IPS-NIHi11 (cell line): ENCODE measurements around the gene NFE2L1.
"Not testable (repeated sequence)": the region's sequence is repeated elsewhere in the genome, so short reads cannot be mapped to it uniquely, and the experiment has no call there.

ENCODE experiments used
- DNase-seq: peaks from one replicate; pipeline ENCODE4 v3.0.0; 2012; ENCODE audit warnings: mixed read lengths, low spot score

Gene NFE2L1

GRCh38 chr17:48023400-48024148 is 24.6 kb upstream of the NFE2L1 start:
- DNase-seq, result peak; percentile 85

- no peak for DNase-seq
Measured at GRCh38 chr17:48024149-48025039, 23.8 kb upstream of the NFE2L1 start.

DNA sequence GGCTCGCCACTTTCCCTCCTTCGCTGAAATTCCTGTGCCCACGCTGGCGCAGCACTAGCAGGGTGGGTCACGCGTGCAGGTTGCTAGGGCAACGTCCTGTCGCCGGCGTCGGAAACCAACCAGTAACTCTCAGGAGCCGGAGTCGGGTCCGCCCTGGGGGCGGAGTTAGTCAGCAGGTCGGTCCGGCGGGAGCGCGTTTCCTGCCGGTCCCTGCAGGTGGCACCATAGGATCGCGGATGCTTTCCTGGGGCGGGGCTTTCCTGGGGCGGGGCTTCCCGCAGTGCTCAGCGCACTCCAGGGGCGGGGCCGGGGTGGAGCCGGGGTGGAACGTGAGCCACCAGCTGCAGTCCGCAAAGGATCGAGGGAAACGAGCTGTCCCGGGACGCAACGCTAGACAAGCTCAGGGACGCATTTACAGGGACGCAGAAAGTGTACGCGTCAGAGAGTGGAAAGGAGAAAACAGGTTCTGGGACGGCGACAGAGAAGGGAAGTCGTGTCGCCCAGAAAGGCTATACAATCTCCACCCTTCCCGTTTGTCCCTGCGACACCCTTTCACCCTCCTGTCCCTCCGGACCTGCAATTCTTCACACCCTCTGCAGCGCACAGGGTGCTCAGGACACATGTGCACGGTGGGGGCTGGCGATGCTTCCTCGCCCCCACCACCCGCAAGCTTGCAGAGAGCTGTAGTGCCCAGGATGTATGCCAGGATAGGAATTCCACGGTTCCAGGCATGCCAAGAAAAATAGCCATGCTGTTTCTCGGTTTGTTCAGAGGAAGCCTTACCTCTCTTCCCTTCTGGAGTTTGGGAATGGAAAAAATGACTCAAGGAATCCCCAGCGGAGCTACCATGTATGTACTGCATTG is 22.9 kb upstream of the NFE2L1 start:
- DNase-seq, result peak; percentile 90

- DNase-seq, result no peak
Measured at GRCh38 chr17:48025904-48026501, 22.2 kb upstream of the NFE2L1 start.

DNA sequence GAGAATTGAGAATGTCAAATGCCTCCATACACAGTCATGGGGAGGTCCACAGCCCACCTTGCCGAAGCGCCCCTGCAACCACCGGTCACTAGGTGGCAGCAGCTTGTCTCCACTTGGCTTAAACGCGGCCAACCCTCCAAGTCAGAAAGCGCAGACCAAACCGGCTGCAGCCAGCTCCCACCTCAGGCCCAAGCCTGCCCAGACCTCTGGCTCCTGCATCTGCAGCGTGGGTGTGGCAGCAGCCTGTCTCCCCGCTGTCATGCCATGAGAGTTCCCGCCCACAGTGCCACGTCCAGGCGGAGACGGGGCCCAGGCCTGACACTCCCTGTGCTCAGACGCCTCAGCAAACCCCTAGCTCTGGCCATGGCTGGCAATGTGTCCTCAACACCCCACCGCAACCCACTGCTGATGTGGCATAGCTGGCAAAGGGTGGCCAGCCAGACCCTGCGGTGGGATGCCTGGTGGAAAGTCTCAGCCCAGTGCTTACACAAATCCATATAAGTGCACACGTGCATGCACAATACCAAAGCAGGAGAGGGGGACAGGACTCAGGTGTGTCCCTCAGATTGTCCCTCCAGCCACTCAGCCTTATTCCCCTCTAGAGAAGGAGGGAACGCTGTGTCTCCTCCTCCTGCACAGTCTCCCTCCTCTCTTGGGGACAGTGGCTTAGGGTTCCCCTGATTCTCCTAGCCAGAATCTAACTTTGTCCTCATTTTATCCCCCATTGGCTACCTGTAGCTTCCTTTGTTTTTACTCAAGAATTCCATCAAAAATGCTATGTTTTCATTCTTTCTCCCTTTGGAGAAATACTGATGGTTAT is 21.4 kb upstream of the NFE2L1 start:
- peak; percentile 86 for DNase-seq

DNA sequence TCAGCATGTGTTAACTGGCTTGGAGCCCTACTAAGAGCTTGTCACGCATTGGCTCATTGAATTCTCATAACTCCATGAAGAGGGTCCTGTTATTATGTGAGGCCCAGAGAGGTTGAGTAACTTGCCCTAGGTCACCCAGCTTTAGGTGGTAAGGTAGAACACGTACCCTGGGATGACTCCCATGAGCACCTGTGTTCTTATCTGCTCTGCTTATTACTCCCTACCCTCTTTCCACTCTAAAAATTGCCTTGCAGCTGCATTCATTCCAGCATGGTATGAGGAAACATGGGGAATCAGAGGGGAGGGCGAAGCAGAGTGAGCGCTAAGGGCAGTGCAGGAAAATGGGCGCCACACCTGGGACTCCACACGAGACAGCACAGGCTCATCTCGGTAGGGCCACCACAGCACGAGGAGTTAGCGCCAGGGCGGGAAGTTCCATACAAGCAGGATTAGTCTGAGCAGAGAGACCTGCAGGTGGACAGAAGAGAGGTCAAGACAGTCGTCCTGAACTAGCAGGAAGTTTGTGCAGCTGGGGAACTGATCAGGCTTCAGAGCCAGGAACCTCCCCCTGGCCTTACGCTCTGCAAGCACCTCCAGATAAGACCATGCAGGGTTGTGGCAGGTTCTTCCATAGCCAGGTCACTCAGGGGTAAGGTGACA is 20.7 kb upstream of the NFE2L1 start:
- no peak for DNase-seq

DNA sequence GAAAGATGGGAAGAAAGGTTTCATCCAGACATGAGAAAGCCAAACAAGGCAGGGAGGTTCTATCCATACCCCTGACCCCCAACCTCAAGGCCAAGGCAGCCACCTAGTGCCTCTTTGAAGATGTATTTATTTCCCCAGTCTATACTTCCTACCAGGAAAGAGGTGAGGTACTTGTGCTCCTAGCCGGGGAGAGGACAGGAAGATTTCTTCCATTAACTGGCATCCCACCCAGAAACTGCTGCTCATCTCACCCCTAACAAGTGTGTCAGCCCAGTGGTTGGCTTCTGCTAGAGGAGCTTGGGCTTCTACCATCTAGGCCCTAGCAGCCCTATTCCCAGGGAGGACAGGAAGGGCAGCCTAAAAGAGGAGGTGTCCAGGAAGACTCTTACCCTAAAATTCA is 19.4 kb upstream of the NFE2L1 start:
- no peak for DNase-seq

GRCh38 chr17:48030531-48030930 is 17.6 kb upstream of the NFE2L1 start:
- DNase-seq, result no peak

DNA sequence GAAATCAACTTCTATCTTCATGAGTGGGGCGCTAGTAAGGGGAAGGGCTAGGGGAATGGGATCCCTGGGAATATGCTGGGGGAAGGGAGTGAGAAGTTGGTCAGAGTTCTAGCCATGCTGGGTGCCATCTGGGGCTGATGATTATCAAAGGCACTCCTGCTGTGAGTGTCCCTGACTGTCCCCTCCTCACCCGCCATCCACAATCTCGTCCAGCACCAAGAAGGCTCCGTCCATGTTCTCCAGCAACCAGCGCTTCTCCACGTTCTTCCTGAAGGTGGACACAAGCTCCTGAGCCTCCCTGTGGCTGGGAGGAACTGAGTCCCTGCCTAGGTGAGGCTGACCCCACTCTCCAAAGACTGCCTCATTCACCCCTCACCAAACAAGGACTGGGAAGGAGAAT is 16.2 kb upstream of the NFE2L1 start:
- no peak for DNase-seq

GRCh38 chr17:48034734-48035133 is 13.4 kb upstream of the NFE2L1 start:
- not testable (repeated sequence) for DNase-seq

GRCh38 chr17:48036693-48037035 is 11.5 kb upstream of the NFE2L1 start:
- no peak for DNase-seq

GRCh38 chr17:48037036-48037837 is 10.9 kb upstream of the NFE2L1 start, which contains the start of gene COPZ2:
TSS of gene COPZ2 (minus strand) at chr17:48037797. CDS start at chr17:48037777, 20 bp downstream.
- DNase-seq, result peak; percentile 67

GRCh38 chr17:48037838-48038323 is 10.3 kb upstream of the NFE2L1 start:
- DNase-seq, result no peak

DNA sequence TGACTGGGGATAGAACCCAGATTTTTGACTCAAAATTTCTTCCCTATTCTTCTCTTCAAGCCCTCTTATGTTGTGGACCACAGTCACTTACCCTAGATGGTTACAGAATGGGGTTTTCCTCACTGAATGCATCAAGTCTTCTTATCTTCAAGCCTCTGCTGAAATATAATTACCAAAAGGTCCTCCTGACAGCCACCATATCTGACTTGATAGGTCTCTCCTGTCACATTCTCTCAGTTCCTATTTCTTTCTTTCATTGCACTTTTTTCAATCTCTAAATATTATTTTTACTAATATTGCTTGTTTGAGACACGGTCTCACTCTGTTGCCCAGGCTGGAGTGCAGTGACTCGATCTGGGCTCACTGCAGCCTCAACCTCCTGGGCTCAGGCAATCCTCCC is 9.5 kb upstream of the NFE2L1 start:
- no peak for DNase-seq

DNA sequence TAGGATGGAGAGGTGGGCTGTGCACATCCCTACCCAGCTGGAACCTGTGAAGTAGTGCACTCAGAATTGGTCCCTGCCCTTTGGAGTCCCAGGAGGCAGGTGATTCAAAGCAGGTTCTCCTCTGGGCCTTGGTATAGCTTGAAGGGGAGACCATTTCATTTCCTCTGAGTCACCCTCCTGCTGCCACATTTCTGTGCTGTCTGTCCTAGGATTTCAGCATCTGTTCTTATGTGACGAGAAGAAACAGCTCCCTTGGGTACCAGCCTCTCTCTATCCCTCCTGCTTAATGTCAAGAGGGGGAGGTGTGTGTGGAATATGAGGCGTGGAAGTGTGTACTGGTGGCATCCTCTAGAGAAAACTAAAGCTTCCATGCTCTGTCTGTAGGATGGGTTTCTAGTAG is 5.0 kb upstream of the NFE2L1 start:
- DNase-seq, result no peak

DNA sequence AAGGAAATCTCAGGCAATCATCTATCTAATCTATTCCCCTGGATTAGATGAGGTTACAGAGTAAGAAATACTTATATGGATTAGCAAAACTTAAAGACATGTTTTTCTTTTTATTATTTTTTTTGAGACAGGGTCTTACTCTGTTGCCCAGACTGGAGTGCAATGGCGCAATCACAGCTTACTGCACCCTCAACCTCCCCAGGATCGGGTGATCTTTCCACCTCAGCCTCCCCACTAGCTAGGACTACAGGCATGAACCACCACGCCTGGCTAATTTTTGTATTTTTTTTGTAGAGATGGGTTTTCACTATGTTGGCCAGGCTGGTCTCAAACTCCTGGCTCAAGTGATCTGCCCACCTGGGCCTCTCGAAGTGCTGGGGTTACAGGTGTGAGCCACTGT is 3.3 kb upstream of the NFE2L1 start:
- no peak for DNase-seq

DNA sequence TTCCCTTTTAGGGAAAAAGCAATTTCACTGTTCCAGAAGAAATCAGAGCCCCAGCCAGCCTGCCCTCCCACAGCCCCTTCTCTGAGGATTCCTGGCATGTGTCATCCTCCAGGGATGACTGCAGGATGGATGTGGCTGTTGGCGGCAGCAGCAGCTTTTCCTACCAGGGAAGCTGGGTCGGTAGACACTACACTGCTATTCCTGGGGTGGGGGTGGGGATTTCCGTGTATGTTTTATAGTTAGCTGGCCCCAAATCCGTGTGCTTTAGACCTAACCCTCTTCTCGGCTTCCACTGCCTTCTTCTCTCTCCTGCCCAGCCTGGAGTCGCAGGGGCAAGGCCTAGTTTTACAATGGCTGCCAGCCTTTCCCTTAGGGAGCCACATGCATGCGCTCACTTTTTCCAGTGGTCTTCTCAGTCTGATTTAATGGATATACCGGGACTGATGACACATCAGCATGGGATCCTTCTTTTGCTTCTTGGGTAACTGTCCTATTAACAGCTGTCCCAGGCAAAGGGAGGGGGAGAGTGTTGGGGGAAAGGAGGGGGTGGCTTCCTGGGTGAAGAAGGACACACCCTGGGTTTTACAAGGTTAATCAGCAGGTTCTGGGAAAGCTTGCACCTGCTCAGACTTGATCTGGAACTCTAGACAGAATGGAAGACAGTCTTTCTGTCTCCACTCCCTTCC is 2.7 kb upstream of the NFE2L1 start:
- no peak for DNase-seq

DNA sequence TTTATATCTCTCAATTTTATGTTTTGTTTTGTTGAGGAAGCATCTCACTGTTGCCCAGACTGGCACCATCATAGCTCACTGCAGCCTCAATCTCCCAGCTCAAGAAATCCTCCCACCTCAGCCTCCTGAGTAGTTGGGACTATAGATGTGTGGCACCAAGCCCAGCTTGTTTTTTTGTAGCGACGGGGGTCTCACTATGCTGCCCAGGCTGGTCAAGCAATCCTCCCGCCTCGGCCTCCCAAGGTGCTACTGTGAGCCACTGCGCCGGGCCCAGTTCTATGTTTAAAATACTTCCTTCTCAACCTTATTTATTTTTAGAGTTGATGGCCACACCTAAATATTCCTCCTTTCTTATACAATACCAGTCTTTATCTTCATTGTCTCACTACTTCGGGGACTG is 1.9 kb upstream of the NFE2L1 start:
- no peak for DNase-seq
